SU-DHL-6 (cell line): Measurements from ENCODE around the gene CD209.

ENCODE experiments used
- CTCF ChIP-seq: fragments of 200-600 bp; sonication (generic); IDR thresholded peaks from one replicate; pipeline ENCODE4 v1.5.1; 2017; ENCODE audit warnings: antibody characterized with exemption, mild to moderate bottlenecking, low read length, moderate library complexity; ENCODE audit not compliant: insufficient read depth, poor library complexity, severe bottlenecking
- EZH2phosphoT487 ChIP-seq: fragments of 200-600 bp; sonication (generic), shearing (Covaris generic); conservative IDR thresholded peaks from 2 replicates; pipeline ENCODE4 v1.6.1; 2018; ENCODE audit warnings: mild to moderate bottlenecking, antibody characterized with exemption, low read length, moderate library complexity, mixed read lengths

GRCh38 chr19:7772752-7773291 lies 25.5 kb upstream of the CD209 start:
- no peak for TF ChIP-seq CTCF
- no peak for TF ChIP-seq EZH2phosphoT487
